Hepatocyte (in vitro differentiated cells): ENCODE data around the gene KCNG4.

ENCODE experiments used
- CTCF ChIP-seq: fragments of 200-600 bp; sonication (generic); IDR thresholded peaks from 2 replicates; pipeline ENCODE4 v1.5.1; 2016; ENCODE audit warnings: antibody characterized with exemption, mild to moderate bottlenecking; ENCODE audit not compliant: poor library complexity
- EZH2 ChIP-seq: fragments of 200-600 bp; sonication (generic); IDR thresholded peaks from 2 replicates; pipeline ENCODE4 v1.6.1; 2016; ENCODE audit warnings: antibody characterized with exemption, mild to moderate bottlenecking, borderline replicate concordance
- EZH2phosphoT487 ChIP-seq: fragments of 200-600 bp; sonication (generic); IDR thresholded peaks from one replicate; pipeline ENCODE4 v1.6.1; 2018; ENCODE audit warnings: antibody characterized with exemption, mild to moderate bottlenecking, low read depth, moderate library complexity; ENCODE audit not compliant: unreplicated experiment, severe bottlenecking

- TF ChIP-seq CTCF (no peak), EZH2 (no peak), EZH2phosphoT487 (no peak)
These were observed 21.5 kb downstream of the KCNG4 start for GRCh38 chr16:84218176-84218823.
